HG03108 (cell line): ENCODE results near the gene PDIA5.
A peak's percentile ranks its signal among the peaks of the same experiment; 100 is the strongest.

Experiments
- ATAC-seq: cut with Tn5 transposase; IDR thresholded peaks from one replicate; pipeline ENCODE4 v1.9.1; 2021; ENCODE audit warnings: moderate library complexity; ENCODE audit not compliant: unreplicated experiment

PDIA5 gene

GRCh38 chr3:123039178-123039577 is 27.6 kb upstream of the PDIA5 start:
- ATAC-seq = no peak

GRCh38 chr3:123042413-123042812 is 24.4 kb upstream of the PDIA5 start:
- ATAC-seq = no peak

- no peak for ATAC-seq
These were observed 21.7 kb upstream of the PDIA5 start for GRCh38 chr3:123044981-123045763.

- ATAC-seq = no peak
These were observed 20.4 kb upstream of the PDIA5 start for GRCh38 chr3:123046262-123047061.

GRCh38 chr3:123047062-123047319 is 19.8 kb upstream of the PDIA5 start:
- no peak for ATAC-seq

GRCh38 chr3:123048480-123049237 is 18.2 kb upstream of the PDIA5 start:
- no peak for ATAC-seq

- ATAC-seq = no peak
These were observed 16.2 kb upstream of the PDIA5 start for GRCh38 chr3:123050666-123051065.

GRCh38 chr3:123053107-123053506 is 13.7 kb upstream of the PDIA5 start:
- no peak for ATAC-seq

- ATAC-seq = no peak
These were observed 12.6 kb upstream of the PDIA5 start for GRCh38 chr3:123054109-123054778.

GRCh38 chr3:123054931-123055330 is 11.9 kb upstream of the PDIA5 start:
- no peak for ATAC-seq

GRCh38 chr3:123055352-123055751 is 11.5 kb upstream of the PDIA5 start:
- no peak for ATAC-seq

GRCh38 chr3:123058505-123058904 is 8.3 kb upstream of the PDIA5 start:
- no peak for ATAC-seq

GRCh38 chr3:123060054-123060453 is 6.8 kb upstream of the PDIA5 start:
- ATAC-seq = no peak

- no peak for ATAC-seq
These were observed 5.0 kb upstream of the PDIA5 start for GRCh38 chr3:123061856-123062255.

GRCh38 chr3:123063034-123063433 is 3.8 kb upstream of the PDIA5 start:
- ATAC-seq = no peak

GRCh38 chr3:123064506-123064905 is 2.3 kb upstream of the PDIA5 start:
- no peak for ATAC-seq

- no peak for ATAC-seq
These were observed 1.9 kb upstream of the PDIA5 start for GRCh38 chr3:123064914-123065313.

GRCh38 chr3:123066599-123066895 is 278 bp upstream of the PDIA5 start:
- ATAC-seq = no peak

GRCh38 chr3:123067689-123068600 is 1.1 kb downstream of the PDIA5 start:
- ATAC-seq = peak; percentile 12

- no peak for ATAC-seq
These were observed 2.0 kb downstream of the PDIA5 start for GRCh38 chr3:123068601-123069381.
